AG10803 (cell line): ENCODE results near the gene SUPT3H.
A peak's percentile ranks its signal among the peaks of the same experiment; 100 is the strongest.

Experiments used
- DNase-seq: peaks from one replicate; pipeline ENCODE4 v3.0.0; 2010; ENCODE audit warnings: low read depth
- H3K4me3 ChIP-seq: 2 replicates; pipeline ENCODE4 v1.5.1; 2011; ENCODE audit warnings: mild to moderate bottlenecking, low read length, control low read depth
- CTCF ChIP-seq: conservative IDR thresholded peaks from 2 replicates; pipeline ENCODE4 v1.5.1; 2011; ENCODE audit warnings: mild to moderate bottlenecking, low read length, control low read depth, inconsistent platforms

Gene SUPT3H

GRCh38 chr6:45104429-45104828, 273.3 kb downstream of the SUPT3H start:
- no peak for DNase-seq
- TF ChIP-seq CTCF: no peak

GRCh38 chr6:45098256-45098655, 279.5 kb downstream of the SUPT3H start:
- no peak overlapping the region for H3K4me3 ChIP-seq
- DNase-seq: no peak
- TF ChIP-seq CTCF: no peak

More at GRCh38 chr6:45104429-45104828, 273.3 kb downstream of the SUPT3H start:
- H3K4me3 ChIP-seq: no peak overlapping the region

DNA sequence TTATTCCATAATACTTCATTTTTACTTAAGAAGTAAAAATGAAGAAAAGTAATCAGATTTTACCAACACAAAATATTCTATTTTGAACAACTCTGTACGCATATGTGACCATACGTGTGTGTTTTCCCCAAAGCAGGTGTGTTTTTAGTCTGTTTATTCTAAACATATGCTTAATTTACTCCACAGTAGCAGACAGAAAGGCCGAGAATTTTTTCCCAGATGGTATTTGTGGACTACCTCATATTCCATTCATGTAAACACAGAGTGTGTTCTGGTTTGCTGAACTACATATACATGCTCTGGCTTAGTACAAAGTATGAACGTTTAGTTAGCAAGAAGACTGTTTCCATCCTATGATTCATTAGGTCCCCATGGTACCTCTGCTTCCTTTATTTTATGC, 282.9 kb downstream of the SUPT3H start:
- H3K4me3 ChIP-seq: no peak overlapping the region
- DNase-seq: no peak
- no peak for TF ChIP-seq CTCF

DNA sequence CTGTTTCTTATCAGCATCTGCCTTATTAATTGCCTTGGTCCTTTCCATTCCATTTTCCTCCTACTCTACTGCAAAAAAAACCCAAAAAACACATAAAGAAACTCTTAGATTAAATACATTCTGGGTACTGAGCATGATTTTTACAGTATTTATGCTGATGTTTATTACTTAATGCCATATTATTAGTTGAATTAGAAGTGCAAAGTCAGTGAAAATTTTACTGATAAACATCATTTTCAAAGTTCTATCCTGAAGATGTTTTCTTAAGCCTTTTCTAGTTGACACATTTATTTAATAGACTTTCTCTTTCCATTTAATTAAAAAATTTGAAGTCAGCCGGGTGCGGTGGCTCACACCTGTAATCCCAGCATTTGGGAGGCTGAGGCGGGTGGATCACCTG, 285.6 kb downstream of the SUPT3H start:
- no peak for DNase-seq
- TF ChIP-seq CTCF: no peak
- no peak overlapping the region for H3K4me3 ChIP-seq

DNA sequence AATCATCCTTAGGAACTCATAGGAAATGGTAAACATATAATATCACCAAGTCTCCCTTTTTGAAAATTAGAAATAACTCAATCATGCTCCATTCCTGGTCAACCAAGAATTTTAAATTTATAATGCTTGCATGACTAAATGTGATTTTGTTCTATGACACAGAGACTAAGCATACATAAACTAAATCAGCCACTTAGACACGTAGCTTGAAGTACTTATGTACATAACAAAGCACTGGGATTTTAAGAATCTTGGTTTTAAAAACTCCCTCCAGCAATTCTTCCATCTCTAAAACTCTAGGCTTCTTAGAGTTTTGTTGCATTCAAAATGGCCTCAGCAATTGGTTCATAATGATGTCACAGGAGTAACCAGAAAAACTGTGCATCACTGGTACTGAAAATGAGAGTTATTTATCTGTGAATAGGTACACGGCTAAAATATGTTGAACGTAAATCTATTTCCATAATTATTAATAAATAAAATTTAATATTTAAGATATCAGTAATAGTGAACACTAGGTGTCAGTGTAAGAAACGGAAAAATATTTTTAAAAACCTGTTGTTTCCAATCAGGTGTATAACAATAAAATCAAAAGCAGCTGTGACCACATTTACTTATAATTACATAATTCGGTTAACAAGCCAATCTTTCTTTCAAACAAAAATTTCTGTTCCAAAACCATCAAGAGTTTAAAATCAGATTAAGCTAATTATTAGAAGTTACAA, 291.2 kb downstream of the SUPT3H start:
- DNase-seq: no peak
- no peak; the same call in 1 of the 2 replicates for TF ChIP-seq CTCF
- no peak overlapping the region for H3K4me3 ChIP-seq

- peak; percentile 5 for DNase-seq
- no peak for TF ChIP-seq CTCF
- no peak overlapping the region for H3K4me3 ChIP-seq
These were observed 293.5 kb downstream of the SUPT3H start for GRCh38 chr6:45084257-45084656.

- no peak overlapping the region for H3K4me3 ChIP-seq
- TF ChIP-seq CTCF: no peak
- no peak for DNase-seq
These were observed 295.6 kb downstream of the SUPT3H start for GRCh38 chr6:45082091-45082490.
